ENCODE data around the gene RABGAP1. TPM values are rescaled to one million over a fixed set of nuclear protein-coding genes. Genes with fewer than 3 reads are reported as not detected.

RABGAP1 gene
- polyA plus RNA-seq, 1 of the 3 experiments (the other 2 are of a cell fraction), result 20.2 TPM

GRCh38 chr9:122946461-122947005 lies 5.7 kb downstream of the RABGAP1 start:
- POLR2A ChIA-PET, result no interaction called here
- H3K27me3 ChIP-seq (ENCODE audit: insufficient read depth), result no peaks in the 10 kb centered on the region
- H3K9ac ChIP-seq, result no peak overlapping the region
- H4K20me1 ChIP-seq (ENCODE audit: insufficient read depth), result peaks cover 84% of the 10 kb centered on the region
- no peaks in the 10 kb centered on the region for H3K9me2 ChIP-seq
- H3F3A ChIP-seq (replicated peaks; ENCODE audit: insufficient read depth), result peaks cover 7% of the 10 kb centered on the region
- no peak overlapping the region for H3K4me3 ChIP-seq (ENCODE audit: low read depth in 2 of 2, low read length in 1 of 2)
- H3K36me3 ChIP-seq (replicated peaks in 1 of 2; ENCODE audit: control insufficient read depth in 1 of 2, insufficient read depth in 2 of 2, low read length in 1 of 2), result peaks cover 0 to 14% of the 10 kb centered on the region in 2 experiments
- no peak overlapping the region for H3K27ac ChIP-seq (ENCODE audit: low read depth in 2 of 2, low read length in 1 of 2)
- peaks cover 0 to 25% of the 10 kb centered on the region in 2 experiments; a peak in 2 of 4 replicates for H3K4me1 ChIP-seq (ENCODE audit: control insufficient read depth in 1 of 2, insufficient read depth in 2 of 2, low read depth in 1 of 2, low read length in 1 of 2)
- H3K4me2 ChIP-seq, result no peak overlapping the region
- DNase-seq, result no peak
- no peaks in the 10 kb centered on the region for H3K9me3 ChIP-seq
- no peak overlapping the region for H2AFZ ChIP-seq (ENCODE audit: low read depth)
- H3K79me2 ChIP-seq (ENCODE audit: insufficient read depth), result peaks cover 100% of the 10 kb centered on the region
- WGBS (ENCODE audit: low lambda C conversion rate), result 100% methylated on average over 1 of the region's 1 CpG
- CTCF ChIA-PET, result interaction anchor here (1.4 kb wide), 1 partner anchor 16 kb away, joined by 3 read pairs; no protein-coding TSS in a partner anchor
- no peak for TF ChIP-seq USF2 (IDR thresholded peaks at IDR 0.05; ENCODE audit: borderline replicate concordance, low read depth, low read length)
- TF ChIP-seq MEF2A (IDR thresholded peaks at IDR 0.05; ENCODE audit: borderline replicate concordance, low read depth), result no peak
- TF ChIP-seq SMC3 (IDR thresholded peaks at IDR 0.05; ENCODE audit: low read depth, low read length), result no peak
- TF ChIP-seq EP300 (IDR thresholded peaks at IDR 0.05; ENCODE audit: borderline replicate concordance in 1 of 2, low read depth in 1 of 2, low read length in 1 of 2), result no peak
- no peak for TF ChIP-seq FOXJ3 (CRISPR knock-in tag; IDR thresholded peaks at IDR 0.05)
- no peak for TF ChIP-seq FOSL2 (IDR thresholded peaks at IDR 0.05; ENCODE audit: borderline replicate concordance, low read depth)
- TF ChIP-seq SIN3A (IDR thresholded peaks at IDR 0.05; ENCODE audit: borderline replicate concordance, low read depth, low read length), result no peak

- Histone ChIP-seq H3K9ac (no peak overlapping the region), H3K27me3 (ENCODE audit: insufficient read depth) (no peaks in the 10 kb centered on the region), H3K4me1 (ENCODE audit: control insufficient read depth in 1 of 2, insufficient read depth in 2 of 2, low read depth in 1 of 2, low read length in 1 of 2) (peaks cover 0 to 25% of the 10 kb centered on the region in 2 experiments; a peak in 2 of 4 replicates), H3K9me2 (no peaks in the 10 kb centered on the region), H2AFZ (ENCODE audit: low read depth) (no peak overlapping the region), H3K36me3 (replicated peaks in 1 of 2; ENCODE audit: control insufficient read depth in 1 of 2, insufficient read depth in 2 of 2, low read length in 1 of 2) (peaks cover 0 to 14% of the 10 kb centered on the region in 2 experiments), H4K20me1 (ENCODE audit: insufficient read depth) (peaks cover 73% of the 10 kb centered on the region), H3K79me2 (ENCODE audit: insufficient read depth) (peaks cover 99% of the 10 kb centered on the region), H3K4me2 (peak overlapping the region; percentile 31; the same call in 1 of the 2 replicates), H3K4me3 (ENCODE audit: low read depth in 2 of 2, low read length in 1 of 2) (no peak overlapping the region), H3K9me3 (no peaks in the 10 kb centered on the region), H3F3A (replicated peaks; ENCODE audit: insufficient read depth) (peaks cover 7% of the 10 kb centered on the region), H3K27ac (ENCODE audit: low read depth in 2 of 2, low read length in 1 of 2) (peak overlapping the region in 1 of 2 experiments; percentile 19; a peak in 1 of 4 replicates)
- DNase-seq, result no peak
- ChIA-PET POLR2A (no interaction called here), CTCF (no interaction called here)
- WGBS (ENCODE audit: low lambda C conversion rate), result 97% methylated on average over 3 of the region's 3 CpGs
- no peak for TF ChIP-seq JUND (IDR thresholded peaks at IDR 0.05)
- TF ChIP-seq MEF2A (IDR thresholded peaks at IDR 0.05; ENCODE audit: borderline replicate concordance, low read depth), result no peak
- TF ChIP-seq NRF1 (IDR thresholded peaks at IDR 0.05; ENCODE audit: low read depth, low read length), result no peak
- no peak for TF ChIP-seq FOXM1 (IDR thresholded peaks at IDR 0.05; ENCODE audit: low read depth)
- no peak for TF ChIP-seq RAD21 (IDR thresholded peaks at IDR 0.05; ENCODE audit: low read length)
- no peak for TF ChIP-seq USF1 (IDR thresholded peaks at IDR 0.05; ENCODE audit: borderline replicate concordance, low read depth)
- no peak for TF ChIP-seq YY1 (IDR thresholded peaks at IDR 0.05; ENCODE audit: low read depth)
- TF ChIP-seq CTCF (IDR thresholded peaks at IDR 0.05), result no peak
- no peak for TF ChIP-seq EZH2phosphoT487 (IDR thresholded peaks at IDR 0.05; ENCODE audit: borderline replicate concordance, low read depth)
- TF ChIP-seq ELF1 (IDR thresholded peaks at IDR 0.05), result no peak
- no peak for TF ChIP-seq NFIC (IDR thresholded peaks at IDR 0.05; ENCODE audit: borderline replicate concordance)
- TF ChIP-seq IRF3 (IDR thresholded peaks at IDR 0.05; ENCODE audit: low read depth, low read length), result no peak
- TF ChIP-seq ZBTB33 (IDR thresholded peaks at IDR 0.05; ENCODE audit: borderline replicate concordance, low read depth), result no peak
- no peak for TF ChIP-seq RXRA (IDR thresholded peaks at IDR 0.05; ENCODE audit: borderline replicate concordance, low read depth)
Observed at GRCh38 chr9:122948313-122948712, 7.5 kb downstream of the RABGAP1 start.
